AG04449 (cell line): ENCODE measurements around the gene HECTD1.

Source experiments
- CTCF ChIA-PET: fragments of 350-600 bp; formaldehyde crosslinking; extraction: SDS; loops from one replicate; lab custom pipeline; 2021; ENCODE audit warnings: antibody characterized with exemption; lab: Yijun Ruan, JAX
- POLR2A ChIA-PET: fragments of 400-600, 350-600 bp; formaldehyde crosslinking; extraction: SDS; loops from one replicate; lab custom pipeline; 2020; ENCODE audit warnings: antibody characterized with exemption, inconsistent platforms; lab: Yijun Ruan, JAX
- DNase-seq: peaks from one replicate; pipeline ENCODE4 v3.0.0-alpha.2; 2010; ENCODE audit warnings: low read depth, low spot score
- H3K4me3 ChIP-seq: 2 replicates; pipeline ENCODE4 v1.5.1; 2011; ENCODE audit warnings: low read depth, mild to moderate bottlenecking, control low read depth, low read length
- CTCF ChIP-seq: IDR thresholded peaks from one replicate; pipeline ENCODE4 v1.5.1; 2011; ENCODE audit warnings: mild to moderate bottlenecking, moderate library complexity, low read length, control low read depth, inconsistent platforms; ENCODE audit not compliant: insufficient read depth; ENCODE audit errors: missing control alignments

The HECTD1 gene

GRCh38 chr14:31169877-31170276 is 37.7 kb downstream of the HECTD1 start:
- ChIA-PET POLR2A (no interaction called here), CTCF (interaction anchor here (1.3 kb wide), 1 partner anchor 185 kb away, joined by 4 read pairs; no protein-coding TSS in a partner anchor)
- no peak for DNase-seq
- no peak overlapping the region for H3K4me3 ChIP-seq
- no peak for TF ChIP-seq CTCF

- no peak overlapping the region for H3K4me3 ChIP-seq
- ChIA-PET POLR2A (no interaction called here), CTCF (interaction anchor here (0.6 to 1.9 kb wide), 3 partner anchors 41 to 125 kb away, joined by 3 to 7 read pairs (median 3); partner anchors contain the start of gene HECTD1)
- TF ChIP-seq CTCF = no peak
- DNase-seq = no peak
These were observed 40.6 kb downstream of the HECTD1 start for GRCh38 chr14:31167032-31167431.

- ChIA-PET CTCF (interaction anchor here (0.7 to 1.9 kb wide), 5 partner anchors 13 to 190 kb away, joined by 3 to 7 read pairs (median 3); partner anchors contain the start of gene HECTD1), POLR2A (interaction anchor here (0.6 kb wide), 2 partner anchors 34 to 164 kb away, joined by 3 to 5 read pairs; no protein-coding TSS in a partner anchor)
- no peak for TF ChIP-seq CTCF
- no peak overlapping the region for H3K4me3 ChIP-seq
- no peak for DNase-seq
These were observed 41.4 kb downstream of the HECTD1 start for GRCh38 chr14:31166271-31166561.

GRCh38 chr14:31164115-31164514 is 43.5 kb downstream of the HECTD1 start:
- no peak for TF ChIP-seq CTCF
- no peak overlapping the region for H3K4me3 ChIP-seq
- CTCF ChIA-PET = interaction anchor here (0.8 to 1.7 kb wide), 3 partner anchors 9 to 67 kb away, joined by 3 to 5 read pairs (median 4); no protein-coding TSS in a partner anchor
- no peak for DNase-seq
- POLR2A ChIA-PET = no interaction called here

- no peak for TF ChIP-seq CTCF
- DNase-seq = no peak
- ChIA-PET POLR2A (no interaction called here), CTCF (interaction anchor here (1.7 kb wide), 1 partner anchor 10 kb away, joined by 5 read pairs; no protein-coding TSS in a partner anchor)
- H3K4me3 ChIP-seq = no peak overlapping the region
These were observed 44.5 kb downstream of the HECTD1 start for GRCh38 chr14:31162910-31163649.

- TF ChIP-seq CTCF = no peak
- CTCF ChIA-PET = interaction anchor here (1.7 kb wide), 1 partner anchor 53 kb away, joined by 4 read pairs; no protein-coding TSS in a partner anchor
- no peak for DNase-seq
- POLR2A ChIA-PET = no interaction called here
- no peak overlapping the region for H3K4me3 ChIP-seq
These were observed 46.3 kb downstream of the HECTD1 start for GRCh38 chr14:31161274-31161673.
